Endothelial cell of umbilical vein (primary cell): ENCODE results near the gene NEK4. TPM values are rescaled to one million over a fixed set of nuclear protein-coding genes. Genes with fewer than 3 reads are reported as not detected.
A peak's percentile ranks its signal among the peaks of the same experiment; 100 is the strongest.

ENCODE experiments used
- BruUV-seq: library from RNA; stranded (reverse); fragments of 400-500 nt; replicated peaks from 2 replicates; lab custom pipeline; 2021; lab: Mats Ljungman, UMichigan
- CTCF ChIA-PET: fragments of 300-600, 350-600 bp; sonication (Branson Sonifier 250); formaldehyde crosslinking; loops from one replicate; lab custom pipeline; 2021; ENCODE audit warnings: antibody characterized with exemption, inconsistent platforms; lab: Charles Lee
- POLR2A ChIA-PET: fragments of 300-600, 350-600 bp; sonication (Branson Sonifier 250); formaldehyde crosslinking; loops from one replicate; lab custom pipeline; 2021; ENCODE audit warnings: antibody characterized with exemption, inconsistent platforms; lab: Charles Lee
- DNase-seq: peaks from one replicate; pipeline ENCODE4 v3.0.0-alpha.2; 2011; ENCODE audit warnings: low read depth, low spot score
- FAIRE-seq: peaks from 2 replicates; lab custom pipeline; 2011; peaks lifted over from hg19 to GRCh38; lab: Jason Lieb, UNC
- H2AFZ ChIP-seq: 2 replicates; pipeline ENCODE4 v1.6.0; 2012; ENCODE audit warnings: low read depth, low read length, control low read depth, inconsistent platforms
- H3K27ac ChIP-seq: 2 replicates; pipeline ENCODE4 v1.5.1; 2011; ENCODE audit warnings: low read depth, mild to moderate bottlenecking, control low read depth, low read length, moderate library complexity; ENCODE audit not compliant: insufficient read depth
- H3K27me3 ChIP-seq, 2 experiments: 2 replicates each; pipeline versions ENCODE4 v1.6.0 to v1.6.1; 2011; ENCODE audit warnings: low read length in 2 of 2, mixed read lengths in 1 of 2; ENCODE audit not compliant: control insufficient read depth in 2 of 2, insufficient read depth in 2 of 2
- H3K36me3 ChIP-seq, 2 experiments: 2 replicates in 1 of 2; 3 replicates in 1 of 2; pipeline ENCODE4 v1.5.1; 2011; ENCODE audit warnings: low read length in 2 of 2, mild to moderate bottlenecking in 1 of 2, moderate library complexity in 1 of 2; ENCODE audit not compliant: control insufficient read depth in 2 of 2, insufficient read depth in 2 of 2; ENCODE audit errors: extremely low read depth in 1 of 2
- H3K4me1 ChIP-seq: 3 replicates; pipeline ENCODE4 v1.5.1; 2011; ENCODE audit warnings: mild to moderate bottlenecking, low read length; ENCODE audit not compliant: control insufficient read depth, insufficient read depth; ENCODE audit errors: extremely low read depth
- H3K4me2 ChIP-seq: 2 replicates; pipeline ENCODE4 v1.6.1; 2011; ENCODE audit warnings: low read length, control low read depth, mixed read lengths; ENCODE audit not compliant: insufficient read depth
- H3K4me3 ChIP-seq, 3 experiments: fragments of 200-600 bp in 1 of 3; sonication (generic), shearing (Covaris generic) in 1 of 3; replicated peaks in 1 of 3; 2 replicates each; pipeline ENCODE4 v1.5.1; 2011 to 2016; ENCODE audit warnings: control low read depth in 3 of 3, low read length in 3 of 3, mild to moderate bottlenecking in 2 of 3, inconsistent platforms in 1 of 3, low read depth in 1 of 3, moderate library complexity in 1 of 3; ENCODE audit not compliant: insufficient read depth in 1 of 3
- H3K79me2 ChIP-seq: 2 replicates; pipeline ENCODE4 v1.6.0; 2012; ENCODE audit warnings: low read length, inconsistent platforms; ENCODE audit not compliant: control insufficient read depth, insufficient read depth
- H3K9ac ChIP-seq: replicated peaks from 2 replicates; pipeline ENCODE3; 2011; ENCODE audit warnings: low read length, control low read depth; ENCODE audit not compliant: insufficient read depth; ENCODE audit errors: extremely low read depth
- H3K9me1 ChIP-seq: replicated peaks from 3 replicates; pipeline ENCODE4 v1.6.0; 2011; ENCODE audit warnings: mild to moderate bottlenecking, low read length; ENCODE audit not compliant: control insufficient read depth, insufficient read depth; ENCODE audit errors: extremely low read depth
- H3K9me3 ChIP-seq: replicated peaks from 2 replicates; pipeline ENCODE4 v1.5.1; 2012; ENCODE audit warnings: low read length, inconsistent platforms; ENCODE audit not compliant: control insufficient read depth, insufficient read depth
- H4K20me1 ChIP-seq: replicated peaks from 2 replicates; pipeline ENCODE3; 2011; ENCODE audit warnings: mild to moderate bottlenecking, low read length; ENCODE audit not compliant: control insufficient read depth, insufficient read depth; ENCODE audit errors: extremely low read depth
- CTCF ChIP-seq, 2 donors: IDR thresholded peaks; 1 replicate in 1 of 2; 2 replicates in 1 of 2; pipeline ENCODE4 v1.5.1; 2011; ENCODE audit warnings: low read length in 2 of 2, mild to moderate bottlenecking in 2 of 2, moderate library complexity in 2 of 2, control low read depth in 1 of 2, inconsistent platforms in 1 of 2, low read depth in 1 of 2; ENCODE audit not compliant: insufficient read depth in 1 of 2; ENCODE audit errors: extremely low read depth in 1 of 2
- EZH2 ChIP-seq: IDR thresholded peaks from 2 replicates; pipeline ENCODE4 v1.6.1; 2012; ENCODE audit warnings: borderline replicate concordance, low read depth, mild to moderate bottlenecking, moderate library complexity, low read length, inconsistent platforms; ENCODE audit not compliant: severe bottlenecking
- FOS ChIP-seq: IDR thresholded peaks from 2 replicates; pipeline ENCODE4 v1.6.1; 2011; ENCODE audit warnings: mild to moderate bottlenecking, low read length, moderate library complexity, borderline replicate concordance; ENCODE audit not compliant: insufficient read depth
- GATA2 ChIP-seq: IDR thresholded peaks from 2 replicates; pipeline ENCODE4 v1.7.0; 2011; ENCODE audit warnings: low read depth, mild to moderate bottlenecking, moderate library complexity, mixed read lengths, low read length; ENCODE audit not compliant: insufficient read length, insufficient read depth
- JUN ChIP-seq: IDR thresholded peaks from 2 replicates; pipeline ENCODE4 v1.6.1; 2011; ENCODE audit warnings: borderline replicate concordance, low read depth; ENCODE audit not compliant: insufficient read length, insufficient read depth
- MYC ChIP-seq: IDR thresholded peaks from one replicate; pipeline ENCODE4 v1.6.1; 2011; ENCODE audit warnings: mild to moderate bottlenecking, low read depth, low read length
- POLR2A ChIP-seq: IDR thresholded peaks from 2 replicates; pipeline ENCODE4 v1.6.1; 2012; ENCODE audit warnings: low read depth, mild to moderate bottlenecking, control low read depth, low read length
- POLR2AphosphoS5 ChIP-seq: IDR thresholded peaks from 2 replicates; pipeline ENCODE4 v1.6.1; 2012; ENCODE audit warnings: low read depth, mild to moderate bottlenecking, control low read depth, low read length, moderate library complexity; ENCODE audit not compliant: insufficient read depth
- dilution Hi-C: fragments of 300-500 bp; cut with MboI; formaldehyde crosslinking; loops from one replicate; pipeline ENCODE4 v1.15.0; 2019; ENCODE audit warnings: low sequenced_read_pairs; ENCODE audit not compliant: extremely low pct_ligation_motif_present
- intact Hi-C: fragments of 100-400 bp; cut with micrococcal nuclease; formaldehyde crosslinking; loops from one replicate; pipeline ENCODE4 v1.10.0; 2022
- polyA plus RNA-seq, 4 experiments: library from polyadenylated mRNA; depleted of rRNA in 3 of 4; stranded (reverse) in 3 of 4; unstranded in 1 of 4; fragments of >200 nt; gene quantifications; 2 replicates each; pipeline versions ENCODE4 v1.2.1 to v1.2.3, GENCODE V29; 2011 to 2012; ENCODE audit warnings: missing spikeins in 1 of 4
- total RNA-seq: library from RNA; stranded (reverse); gene quantifications from 2 replicates; pipeline ENCODE4 v1.2.3, GENCODE V29; 2021
- TF ChIP-seq, protein P1 (sequence below): IDR thresholded peaks from 2 replicates; pipeline ENCODE4 v1.6.1; 2011; ENCODE audit not compliant: insufficient read depth, insufficient read length

The NEK4 gene
- total and polyA plus RNA-seq, 2 donors (not counting 3 experiments of a cell fraction or from before 2014, with no cell fraction given): 4.4 to 20.8 TPM

- Histone ChIP-seq H4K20me1 (no peaks in the 10 kb centered on the region), H2AFZ (no peak overlapping the region), H3K4me1 (peaks cover 10% of the 10 kb centered on the region), H3K4me3 (no peak overlapping the region), H3K9me3 (no peaks in the 10 kb centered on the region), H3K27me3 (no peaks in the 10 kb centered on the region), H3K9me1 (no peaks in the 10 kb centered on the region), H3K79me2 (peaks cover 2% of the 10 kb centered on the region), H3K9ac (peak overlapping the region; percentile 39), H3K27ac (peak overlapping the region; percentile 70), H3K4me2 (peak overlapping the region; percentile 28), H3K36me3 (peaks cover 8 to 17% of the 10 kb centered on the region in 2 experiments)
- dilution Hi-C loops: no loop called here
- DNase-seq (peak; percentile 83), FAIRE-seq (peak; percentile 35)
- BruUV-seq: no TSS peak
- ChIA-PET POLR2A (no interaction called here), CTCF (interaction anchor here (0.8 to 1.0 kb wide), 2 partner anchors 20 to 22 kb away, joined by 3 to 4 read pairs; no protein-coding TSS in a partner anchor)
- TF ChIP-seq GATA2 (peak; percentile 88), MYC (no peak), POLR2AphosphoS5 (no peak), JUN (peak; percentile 51), POLR2A (no peak), EZH2 (no peak), FOS (peak; percentile 44)
- TF ChIP-seq, protein P1, sequence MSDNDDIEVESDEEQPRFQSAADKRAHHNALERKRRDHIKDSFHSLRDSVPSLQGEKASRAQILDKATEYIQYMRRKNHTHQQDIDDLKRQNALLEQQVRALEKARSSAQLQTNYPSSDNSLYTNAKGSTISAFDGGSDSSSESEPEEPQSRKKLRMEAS: no peak
- intact Hi-C loops: no loop called here
These were observed 7.3 kb downstream of the NEK4 start for GRCh38 chr3:52763466-52763865.

DNA sequence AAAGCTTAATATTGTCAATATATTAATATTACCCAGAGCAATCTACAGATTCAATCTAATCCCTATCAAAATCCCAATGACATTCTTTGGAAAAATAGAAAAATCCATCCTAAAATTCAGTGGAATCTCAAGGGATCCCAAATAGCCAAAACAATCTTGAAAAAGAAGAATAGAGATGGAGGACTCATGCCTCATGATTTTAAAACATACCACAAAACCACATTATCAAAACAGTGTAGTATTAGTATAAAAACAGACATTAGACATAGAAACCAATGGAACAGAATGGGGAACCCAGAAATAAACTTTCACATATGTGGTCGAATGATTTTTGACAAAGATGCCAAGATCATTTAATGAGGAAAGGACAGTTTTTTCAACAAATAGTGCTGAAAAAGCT is 14.6 kb downstream of the NEK4 start:
- Histone ChIP-seq H3K27ac (no peak overlapping the region), H3K27me3 (no peaks in the 10 kb centered on the region), H3K9ac (no peak overlapping the region), H2AFZ (no peak overlapping the region), H3K4me3 (no peak overlapping the region), H3K79me2 (no peaks in the 10 kb centered on the region), H3K36me3 (peaks cover 7 to 11% of the 10 kb centered on the region in 2 experiments), H3K9me3 (no peaks in the 10 kb centered on the region), H3K4me2 (no peak overlapping the region), H3K9me1 (no peaks in the 10 kb centered on the region), H4K20me1 (no peaks in the 10 kb centered on the region), H3K4me1 (no peaks in the 10 kb centered on the region)
- BruUV-seq: no TSS peak
- no peak for DNase-seq
- TF ChIP-seq GATA2 (no peak), MYC (no peak), CTCF (IDR thresholded peaks at IDR 0.05; ENCODE audit: extremely low read depth in 1 of 2, insufficient read depth in 1 of 2, low read depth in 1 of 2, low read length in 2 of 2) (no peak), FOS (no peak), EZH2 (no peak), JUN (no peak), POLR2A (no peak), POLR2AphosphoS5 (no peak)
- TF ChIP-seq, protein P1: no peak
- dilution Hi-C loops: no loop called here
- POLR2A ChIA-PET: no interaction called here
- CTCF ChIA-PET: no interaction called here
- intact Hi-C loops: no loop called here
- no peak for FAIRE-seq
